GM12892 (cell line): ENCODE measurements around the gene S100A7A.

ENCODE experiments used
- POLR2A ChIP-seq: IDR thresholded peaks from 2 replicates; pipeline ENCODE4 v1.6.1; 2011; ENCODE audit warnings: low read depth, low read length, control low read depth
- POLR2AphosphoS5 ChIP-seq: IDR thresholded peaks from 2 replicates; pipeline ENCODE4 v1.6.1; 2011; ENCODE audit warnings: low read depth, low read length, control low read depth
- TAF1 ChIP-seq: IDR thresholded peaks from 2 replicates; pipeline ENCODE4 v1.6.1; 2011; ENCODE audit warnings: low read depth, mild to moderate bottlenecking, control low read depth, low read length, borderline replicate concordance

DNA sequence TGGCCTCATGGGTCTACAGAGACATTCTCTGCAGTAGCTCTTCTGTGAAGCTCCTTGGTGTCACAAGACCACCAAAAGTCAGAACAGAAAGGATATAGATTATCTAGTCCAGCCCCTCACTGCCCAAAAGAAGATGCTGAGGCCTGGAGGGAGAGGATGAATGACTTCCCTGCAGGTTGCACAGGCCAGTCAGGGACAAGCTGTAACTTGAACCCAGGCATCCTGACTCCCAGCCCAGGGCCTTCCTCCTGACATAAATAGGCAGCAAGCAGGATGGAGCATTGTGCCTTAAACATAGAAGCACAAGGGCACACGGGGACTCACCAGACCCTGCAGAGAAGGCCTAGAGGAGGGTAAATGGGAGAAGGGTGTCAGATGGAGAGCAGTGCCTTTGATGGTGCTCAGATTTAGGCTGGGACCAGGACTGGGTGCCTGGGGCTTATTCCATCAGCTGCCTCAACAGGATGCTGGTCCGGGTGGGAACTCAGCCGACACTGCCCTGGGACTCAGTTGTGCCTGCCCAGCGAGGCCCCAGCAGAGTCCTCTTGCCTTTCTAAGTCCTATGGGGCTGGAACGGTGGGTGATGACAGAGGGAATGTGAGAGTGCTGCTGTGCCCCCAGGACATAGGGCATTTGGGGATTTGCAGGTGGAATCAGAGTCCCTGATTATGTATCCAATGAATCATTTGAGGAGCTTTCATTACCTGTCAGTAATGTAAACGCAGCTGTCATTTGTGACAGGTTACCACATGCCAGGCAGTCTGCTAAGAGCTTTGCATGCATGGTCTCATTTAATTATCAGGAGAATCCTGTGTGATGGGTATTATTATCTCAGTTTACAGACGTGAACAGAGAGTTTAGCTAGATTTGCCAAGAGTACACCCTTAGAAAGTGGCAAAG is 13.2 kb downstream of the S100A7A start:
- TF ChIP-seq TAF1 (no peak), POLR2A (no peak), POLR2AphosphoS5 (no peak)
